Fibroblast of mammary gland (primary cell): Measurements from ENCODE around the gene PCBD2.

Experiments
- DNase-seq: peaks from one replicate; pipeline ENCODE4 v3.0.0-alpha.2; 2010; ENCODE audit warnings: low read depth
- H3K4me3 ChIP-seq: 2 replicates; pipeline ENCODE4 v1.5.1; 2011; ENCODE audit warnings: low read depth, mild to moderate bottlenecking, low read length, moderate library complexity; ENCODE audit not compliant: control insufficient read depth
- TF ChIP-seq, protein P1 (sequence below): conservative IDR thresholded peaks from 2 replicates; pipeline ENCODE4 v1.5.1; 2011; ENCODE audit warnings: low read depth, low read length, inconsistent platforms; ENCODE audit not compliant: control insufficient read depth, insufficient read depth

PCBD2 gene

DNA sequence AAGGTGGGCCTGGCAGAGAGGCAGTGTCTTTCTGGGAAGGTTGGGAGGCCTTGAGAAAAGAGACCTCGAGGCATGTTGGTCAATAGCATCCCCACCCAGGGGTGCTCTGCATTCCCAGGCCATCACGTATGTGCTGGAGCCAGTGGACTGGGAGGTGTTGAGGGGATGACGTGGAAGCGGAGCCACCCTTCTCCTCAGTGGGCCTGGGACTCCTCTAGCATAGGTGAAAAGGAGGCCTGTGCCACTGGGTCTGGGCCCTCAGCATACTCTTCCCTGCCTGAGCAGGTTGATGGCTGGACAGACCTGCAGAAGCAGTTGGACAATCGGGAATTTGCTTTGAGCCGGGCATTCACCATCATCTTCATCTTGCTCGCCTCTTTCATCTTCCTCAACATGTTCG, 103.6 kb downstream of the PCBD2 start:
- no peak overlapping the region for H3K4me3 ChIP-seq
- no peak for DNase-seq
- TF ChIP-seq, protein P1, sequence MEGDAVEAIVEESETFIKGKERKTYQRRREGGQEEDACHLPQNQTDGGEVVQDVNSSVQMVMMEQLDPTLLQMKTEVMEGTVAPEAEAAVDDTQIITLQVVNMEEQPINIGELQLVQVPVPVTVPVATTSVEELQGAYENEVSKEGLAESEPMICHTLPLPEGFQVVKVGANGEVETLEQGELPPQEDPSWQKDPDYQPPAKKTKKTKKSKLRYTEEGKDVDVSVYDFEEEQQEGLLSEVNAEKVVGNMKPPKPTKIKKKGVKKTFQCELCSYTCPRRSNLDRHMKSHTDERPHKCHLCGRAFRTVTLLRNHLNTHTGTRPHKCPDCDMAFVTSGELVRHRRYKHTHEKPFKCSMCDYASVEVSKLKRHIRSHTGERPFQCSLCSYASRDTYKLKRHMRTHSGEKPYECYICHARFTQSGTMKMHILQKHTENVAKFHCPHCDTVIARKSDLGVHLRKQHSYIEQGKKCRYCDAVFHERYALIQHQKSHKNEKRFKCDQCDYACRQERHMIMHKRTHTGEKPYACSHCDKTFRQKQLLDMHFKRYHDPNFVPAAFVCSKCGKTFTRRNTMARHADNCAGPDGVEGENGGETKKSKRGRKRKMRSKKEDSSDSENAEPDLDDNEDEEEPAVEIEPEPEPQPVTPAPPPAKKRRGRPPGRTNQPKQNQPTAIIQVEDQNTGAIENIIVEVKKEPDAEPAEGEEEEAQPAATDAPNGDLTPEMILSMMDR: no peak

DNA sequence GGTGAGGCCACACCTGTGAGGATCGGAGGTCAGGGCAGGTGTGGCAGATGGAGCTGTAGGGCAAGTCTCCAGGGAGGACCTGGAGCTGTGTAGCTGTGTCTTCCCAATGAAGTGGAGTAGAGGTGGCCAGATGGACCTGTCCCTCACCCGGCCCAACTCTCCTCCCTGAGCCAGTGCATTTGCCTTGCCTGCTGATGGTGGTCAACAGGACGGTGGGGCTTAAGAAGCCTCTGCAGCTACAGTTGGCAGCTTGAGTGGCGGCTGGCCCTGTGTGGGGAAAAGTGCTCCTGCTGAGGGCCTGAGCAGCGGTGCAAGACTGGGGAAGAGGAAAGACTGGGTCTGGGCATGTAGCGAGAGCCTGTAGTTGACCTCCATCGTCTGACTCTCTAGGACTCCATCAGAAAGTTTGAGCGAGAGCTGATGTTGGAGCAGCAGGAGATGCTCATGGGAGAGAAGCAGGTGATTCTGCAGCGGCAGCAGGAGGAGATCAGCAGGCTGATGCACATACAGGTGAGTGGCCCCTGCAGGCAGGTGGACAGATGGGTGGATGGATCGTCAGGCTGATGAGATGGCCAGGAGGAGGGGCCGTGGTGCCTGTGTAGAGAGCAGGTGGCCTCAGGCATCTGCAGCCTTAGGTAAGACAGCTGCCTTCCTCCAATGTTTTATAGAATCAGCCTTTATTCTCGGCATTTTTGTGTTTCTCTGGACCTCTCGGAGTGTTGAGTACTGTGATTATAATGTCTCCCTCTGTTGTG, 104.2 kb downstream of the PCBD2 start:
- no peak for DNase-seq
- H3K4me3 ChIP-seq: no peak overlapping the region
- TF ChIP-seq, protein P1: no peak

DNA sequence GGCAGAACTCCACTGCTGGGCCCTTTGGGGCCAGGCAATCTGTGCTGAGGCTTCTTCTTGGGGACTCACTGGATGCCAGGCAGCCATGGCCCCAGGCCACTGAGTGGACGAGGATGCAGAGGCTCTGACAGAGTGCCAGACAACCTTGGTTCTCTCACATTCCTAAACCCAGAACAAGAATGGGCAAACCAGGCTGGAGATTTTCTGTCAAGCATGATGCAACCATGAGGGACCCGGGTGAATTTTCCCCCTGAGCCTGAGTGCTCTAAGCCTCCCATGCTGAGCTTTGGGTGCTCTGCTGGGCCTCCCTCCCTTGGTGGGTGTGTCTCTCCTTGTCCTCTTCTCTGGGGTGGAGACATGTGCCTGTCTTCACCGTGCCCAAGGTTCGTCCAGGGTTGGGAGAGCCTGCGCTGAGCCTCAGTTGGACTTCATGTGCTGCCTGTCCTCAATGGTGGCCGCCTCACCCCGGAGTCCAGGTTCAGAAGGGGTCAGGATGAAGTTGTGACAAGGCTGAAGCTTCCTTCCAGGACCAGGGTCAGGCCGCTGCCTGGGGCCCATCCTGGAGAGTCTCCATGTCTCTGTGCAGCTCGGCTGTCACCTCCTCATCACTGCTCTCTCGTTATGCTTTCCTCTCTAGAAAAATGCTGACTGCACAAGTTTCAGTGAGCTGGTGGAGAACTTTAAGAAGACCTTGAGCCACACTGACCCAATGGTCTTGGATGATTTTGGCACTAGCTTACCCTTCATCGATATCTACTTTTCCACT, 105.0 kb downstream of the PCBD2 start:
- TF ChIP-seq, protein P1: no peak
- H3K4me3 ChIP-seq: no peak overlapping the region
- no peak for DNase-seq

DNA sequence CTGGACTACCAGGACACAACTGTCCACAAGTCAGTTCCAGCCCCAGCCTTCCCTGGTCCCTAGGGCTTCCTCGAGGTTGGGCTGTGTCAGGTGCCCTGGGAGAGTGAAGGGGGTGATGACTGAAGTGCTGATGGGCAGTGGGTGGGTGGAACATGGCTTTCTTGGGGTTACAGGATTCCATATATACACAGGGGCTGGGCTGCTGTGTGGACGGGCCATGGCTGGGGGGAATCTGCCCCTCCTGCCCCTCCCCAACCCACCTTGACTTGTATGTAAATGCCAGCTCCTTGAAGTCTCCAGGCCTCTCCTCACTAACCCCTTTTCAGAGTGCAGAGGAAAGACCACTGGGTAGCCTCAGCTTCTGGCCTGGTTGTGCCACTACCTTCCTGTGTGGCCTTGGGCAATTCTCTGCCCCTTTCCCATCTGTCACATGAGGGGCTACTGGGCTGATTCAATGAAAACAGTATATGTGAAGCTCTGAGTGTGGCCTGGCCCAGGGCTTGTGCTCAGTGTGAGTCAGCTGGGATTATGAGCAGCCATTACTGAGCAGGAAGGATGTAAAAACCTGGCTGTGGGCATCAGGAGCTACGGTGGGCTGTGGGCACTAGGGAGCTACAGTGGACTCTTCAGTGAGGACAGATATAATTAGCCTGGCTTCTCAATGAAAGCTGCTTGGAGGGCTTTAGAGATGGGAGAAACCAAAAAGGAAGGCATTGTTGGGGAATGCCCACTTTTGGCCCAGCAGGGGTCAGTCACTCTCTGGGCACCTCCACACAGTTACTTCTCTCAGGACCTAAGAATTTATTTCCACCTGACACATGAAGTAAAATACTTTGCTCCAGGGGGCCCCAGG, 105.8 kb downstream of the PCBD2 start:
- TF ChIP-seq, protein P1: peak; percentile 21
- DNase-seq: no peak

DNA sequence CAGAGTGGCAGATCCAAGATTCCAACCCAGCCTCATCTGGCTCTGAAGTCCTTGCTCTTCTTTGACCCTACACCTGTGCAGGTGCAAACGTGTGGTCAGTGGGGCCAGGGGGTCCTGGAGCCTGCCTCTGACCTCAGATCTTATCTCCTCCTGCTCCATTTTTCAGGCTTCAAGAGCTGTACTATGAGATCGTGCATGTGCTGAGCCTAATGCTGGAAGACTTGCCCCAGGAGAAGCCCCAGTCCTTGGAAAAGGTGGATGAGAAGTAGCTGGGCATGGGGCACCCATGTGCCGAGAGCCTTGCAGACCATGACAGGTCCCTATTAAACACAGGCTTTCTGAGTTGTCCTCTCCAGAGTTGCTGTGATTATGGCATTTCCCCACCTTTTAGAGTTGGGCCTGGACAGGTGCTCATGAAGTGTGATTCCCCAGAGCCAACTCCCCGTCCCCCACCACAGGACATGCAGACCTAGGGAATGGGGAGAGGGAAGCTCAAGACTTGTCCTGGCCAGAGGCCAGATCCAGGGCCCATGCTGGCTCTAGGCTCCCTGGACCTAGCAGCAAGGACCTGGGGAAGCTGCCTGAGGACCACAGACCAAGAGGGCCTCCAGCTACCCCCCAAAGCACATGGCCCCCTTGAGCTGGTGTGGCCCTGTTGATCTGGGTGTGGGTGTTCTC, 106.6 kb downstream of the PCBD2 start:
- TF ChIP-seq, protein P1: no peak
- no peak for DNase-seq
- no peak overlapping the region for H3K4me3 ChIP-seq

More for the DNA sequence above, 105.8 kb downstream of the PCBD2 start:
- H3K4me3 ChIP-seq: no peak overlapping the region

DNA sequence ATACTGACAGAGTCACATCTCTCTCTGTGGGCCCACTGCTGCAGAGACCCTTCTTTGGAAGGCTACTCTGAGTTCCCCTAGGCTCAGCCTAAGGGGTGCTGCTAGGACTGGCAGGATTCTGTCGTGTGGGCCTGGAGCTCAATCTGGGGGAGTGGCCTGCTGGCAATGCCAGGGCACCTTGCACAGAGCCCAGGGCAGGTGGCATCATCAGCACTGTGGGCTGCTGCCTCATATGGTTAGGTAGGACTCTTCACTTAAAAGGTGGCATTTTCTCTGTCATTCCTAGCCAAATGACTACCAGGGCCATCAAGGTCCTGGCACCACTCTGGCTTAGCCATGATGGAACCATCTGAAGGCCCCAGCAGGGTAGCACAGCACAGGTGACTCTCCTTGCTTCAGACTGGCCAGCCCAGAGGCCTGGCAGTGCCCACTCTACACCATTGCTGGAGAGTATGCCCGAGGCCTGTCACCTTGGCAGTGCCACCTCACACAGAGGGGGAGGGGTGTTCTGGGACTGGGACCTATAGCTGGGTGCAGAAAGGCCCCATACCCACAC, 107.2 kb downstream of the PCBD2 start:
- H3K4me3 ChIP-seq: no peak overlapping the region
- TF ChIP-seq, protein P1: no peak
- DNase-seq: no peak
